ENCODE results near the gene BMI1. TPM values are rescaled to one million over a fixed set of nuclear protein-coding genes. Genes with fewer than 3 reads are reported as not detected.

BMI1 gene
- total RNA-seq, 2 experiments from 2014 or later = 58.8 to 63.5 TPM

GRCh38 chr10:22321156-22321923 is 441 bp downstream of the BMI1 start:
- DNase-seq = peak; percentile 65
- peaks cover 58% of the 10 kb centered on the region for H3K4me1 Mint-ChIP-seq (ENCODE audit: low read depth)
- POLR2A ChIA-PET = interaction anchor here (1.0 to 1.3 kb wide), 3 partner anchors 8 to 116 kb away, joined by 3 read pairs; no protein-coding TSS in a partner anchor
- peaks cover 16% of the 10 kb centered on the region for H3K36me3 Mint-ChIP-seq
- H3K27ac Mint-ChIP-seq = peak overlapping the region; percentile 80
- CTCF ChIA-PET = interaction anchor here (1.4 kb wide), 1 partner anchor 311 kb away, joined by 3 read pairs; no protein-coding TSS in a partner anchor
- H3K4me3 Mint-ChIP-seq = peak overlapping the region; percentile 75
- H3K9me3 Mint-ChIP-seq = no peaks in the 10 kb centered on the region
- intact Hi-C loops (cut with micrococcal nuclease) = loop anchor here (2.0 to 5.0 kb wide), 2 partner anchors 299 to 319 kb away; partner anchors contain the start of gene DNAJC1
- H3K27me3 Mint-ChIP-seq = peaks cover 22% of the 10 kb centered on the region

- peak; percentile 23 for DNase-seq
- H3K27ac Mint-ChIP-seq = peak overlapping the region; percentile 81
- H3K4me1 Mint-ChIP-seq (ENCODE audit: low read depth) = peaks cover 59% of the 10 kb centered on the region
- ChIA-PET CTCF (interaction anchor here (1.4 kb wide), 2 partner anchors 9 to 311 kb away, joined by 3 to 5 read pairs; no protein-coding TSS in a partner anchor), POLR2A (interaction anchor here (1.0 to 1.3 kb wide), 3 partner anchors 9 to 115 kb away, joined by 3 read pairs; no protein-coding TSS in a partner anchor)
- H3K36me3 Mint-ChIP-seq = peaks cover 22% of the 10 kb centered on the region
- H3K27me3 Mint-ChIP-seq = peaks cover 22% of the 10 kb centered on the region
- intact Hi-C loops (cut with micrococcal nuclease) = loop anchor here (2.0 to 5.0 kb wide), 2 partner anchors 300 to 319 kb away; partner anchors contain the start of gene DNAJC1
- no peaks in the 10 kb centered on the region for H3K9me3 Mint-ChIP-seq
- H3K4me3 Mint-ChIP-seq = peak overlapping the region; percentile 91
These were observed 1.2 kb downstream of the BMI1 start for GRCh38 chr10:22321924-22322640.

- H3K27me3 Mint-ChIP-seq = peaks cover 22% of the 10 kb centered on the region
- peak overlapping the region; percentile 91 for H3K4me3 Mint-ChIP-seq
- intact Hi-C loops (cut with micrococcal nuclease) = loop anchor here (5.0 kb wide), 1 partner anchor 300 kb away; no protein-coding TSS in a partner anchor
- DNase-seq = no peak
- peaks cover 26% of the 10 kb centered on the region for H3K36me3 Mint-ChIP-seq
- H3K4me1 Mint-ChIP-seq (ENCODE audit: low read depth) = peaks cover 55% of the 10 kb centered on the region
- CTCF ChIA-PET = interaction anchor here (0.9 to 1.4 kb wide), 3 partner anchors 9 to 312 kb away, joined by 3 to 5 read pairs (median 3); no protein-coding TSS in a partner anchor
- H3K27ac Mint-ChIP-seq = peak overlapping the region; percentile 81
- POLR2A ChIA-PET = interaction anchor here (1.0 to 1.5 kb wide), 2 partner anchors 10 to 94 kb away, joined by 3 read pairs; no protein-coding TSS in a partner anchor
- H3K9me3 Mint-ChIP-seq = no peaks in the 10 kb centered on the region
These were observed 1.8 kb downstream of the BMI1 start for GRCh38 chr10:22322641-22323160.

GRCh38 chr10:22323538-22324305 is 2.8 kb downstream of the BMI1 start:
- H3K27ac Mint-ChIP-seq = no peak overlapping the region
- intact Hi-C loops (cut with micrococcal nuclease) = loop anchor here (2.0 to 5.0 kb wide), 2 partner anchors 17 to 301 kb away; no protein-coding TSS in a partner anchor
- POLR2A ChIA-PET = interaction anchor here (1.4 to 1.8 kb wide), 4 partner anchors 8 to 95 kb away, joined by 3 to 10 read pairs (median 6); partner anchors contain the start of gene COMMD3
- peaks cover 24% of the 10 kb centered on the region for H3K36me3 Mint-ChIP-seq
- peaks cover 48% of the 10 kb centered on the region for H3K4me1 Mint-ChIP-seq (ENCODE audit: low read depth)
- no peak for DNase-seq
- peak overlapping the region; percentile 91 for H3K4me3 Mint-ChIP-seq
- peaks cover 22% of the 10 kb centered on the region for H3K27me3 Mint-ChIP-seq
- CTCF ChIA-PET = interaction anchor here (0.9 to 1.4 kb wide), 3 partner anchors 8 to 330 kb away, joined by 3 to 5 read pairs (median 5); no protein-coding TSS in a partner anchor
- H3K9me3 Mint-ChIP-seq = no peaks in the 10 kb centered on the region

- Mint-ChIP-seq H3K4me3 (peak overlapping the region; percentile 91), H3K36me3 (peaks cover 28% of the 10 kb centered on the region), H3K27me3 (peaks cover 22% of the 10 kb centered on the region), H3K27ac (peak overlapping the region; percentile 76), H3K4me1 (ENCODE audit: low read depth) (peaks cover 44% of the 10 kb centered on the region), H3K9me3 (no peaks in the 10 kb centered on the region)
- no peak for DNase-seq
- CTCF ChIA-PET = interaction anchor here (1.1 kb wide), 1 partner anchor 331 kb away, joined by 5 read pairs; no protein-coding TSS in a partner anchor
- intact Hi-C loops (cut with micrococcal nuclease) = loop anchor here (2.0 to 5.0 kb wide), 2 partner anchors 16 to 302 kb away; no protein-coding TSS in a partner anchor
- POLR2A ChIA-PET = interaction anchor here (1.4 to 1.8 kb wide), 4 partner anchors 8 to 95 kb away, joined by 3 to 10 read pairs (median 6); partner anchors contain the start of gene COMMD3
These were observed 3.5 kb downstream of the BMI1 start for GRCh38 chr10:22324413-22324812.

DNA sequence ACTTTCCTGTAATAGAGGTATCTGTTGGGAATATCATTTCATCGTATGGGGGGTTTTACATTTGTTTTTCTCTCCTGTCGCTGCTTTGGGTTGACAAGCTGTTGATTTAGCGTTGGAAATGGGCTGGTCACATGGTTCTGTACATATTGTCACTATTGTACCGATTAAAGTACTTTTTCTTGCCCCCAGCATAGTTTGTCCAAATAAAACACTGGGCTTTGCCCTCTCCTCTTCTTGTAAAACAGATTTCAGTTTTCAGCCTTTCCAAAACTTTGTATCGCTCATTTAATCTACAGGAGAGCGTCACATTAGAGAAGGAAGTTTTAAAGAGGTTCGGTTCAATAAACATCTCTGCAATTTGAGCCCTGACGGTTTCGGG is 4.0 kb downstream of the BMI1 start:
- H3K4me3 Mint-ChIP-seq = peak overlapping the region; percentile 91
- no peaks in the 10 kb centered on the region for H3K9me3 Mint-ChIP-seq
- peaks cover 30% of the 10 kb centered on the region for H3K36me3 Mint-ChIP-seq
- ChIA-PET POLR2A (interaction anchor here (1.4 to 1.8 kb wide), 3 partner anchors 9 to 16 kb away, joined by 4 to 10 read pairs (median 9); partner anchors contain the start of gene COMMD3), CTCF (interaction anchor here (1.1 kb wide), 1 partner anchor 331 kb away, joined by 5 read pairs; no protein-coding TSS in a partner anchor)
- H3K4me1 Mint-ChIP-seq (ENCODE audit: low read depth) = peaks cover 40% of the 10 kb centered on the region
- H3K27ac Mint-ChIP-seq = peak overlapping the region; percentile 76
- H3K27me3 Mint-ChIP-seq = peaks cover 26% of the 10 kb centered on the region
- intact Hi-C loops (cut with micrococcal nuclease) = loop anchor here (1.0 to 5.0 kb wide), 4 partner anchors 8 to 303 kb away; partner anchors contain the start of gene COMMD3
- DNase-seq = no peak

- intact Hi-C loops (cut with micrococcal nuclease) = loop anchor here (1.0 to 2.0 kb wide), 3 partner anchors 8 to 15 kb away; partner anchors contain the start of gene COMMD3
- POLR2A ChIA-PET = interaction anchor here (1.7 to 1.8 kb wide), 2 partner anchors 9 to 15 kb away, joined by 9 to 10 read pairs; partner anchors contain the start of gene COMMD3
- peak; percentile 80 for DNase-seq
- CTCF ChIA-PET = interaction anchor here (1.2 kb wide), 1 partner anchor 332 kb away, joined by 4 read pairs; no protein-coding TSS in a partner anchor
- peak overlapping the region; percentile 91 for H3K4me3 Mint-ChIP-seq
- H3K9me3 Mint-ChIP-seq = no peaks in the 10 kb centered on the region
- H3K27ac Mint-ChIP-seq = peak overlapping the region; percentile 76
- H3K27me3 Mint-ChIP-seq = peaks cover 23% of the 10 kb centered on the region
- peaks cover 27% of the 10 kb centered on the region for H3K36me3 Mint-ChIP-seq
- H3K4me1 Mint-ChIP-seq (ENCODE audit: low read depth) = peaks cover 37% of the 10 kb centered on the region
These were observed 4.6 kb downstream of the BMI1 start for GRCh38 chr10:22325272-22326144.

- intact Hi-C loops (cut with micrococcal nuclease) = no loop called here
- H3K4me1 Mint-ChIP-seq (ENCODE audit: low read depth) = peaks cover 37% of the 10 kb centered on the region
- DNase-seq = no peak
- CTCF ChIA-PET = interaction anchor here (1.2 kb wide), 1 partner anchor 333 kb away, joined by 4 read pairs; no protein-coding TSS in a partner anchor
- POLR2A ChIA-PET = interaction anchor here (0.6 kb wide), 1 partner anchor 150 kb away, joined by 3 read pairs; no protein-coding TSS in a partner anchor
- peaks cover 29% of the 10 kb centered on the region for H3K36me3 Mint-ChIP-seq
- H3K9me3 Mint-ChIP-seq = no peaks in the 10 kb centered on the region
- peak overlapping the region; percentile 71 for H3K4me3 Mint-ChIP-seq
- peaks cover 23% of the 10 kb centered on the region for H3K27me3 Mint-ChIP-seq
- H3K27ac Mint-ChIP-seq = peak overlapping the region; percentile 62
These were observed 5.3 kb downstream of the BMI1 start for GRCh38 chr10:22326145-22326702.

GRCh38 chr10:22329150-22329549 is 8.3 kb downstream of the BMI1 start:
- intact Hi-C loops (cut with micrococcal nuclease) = no loop called here
- Mint-ChIP-seq H3K36me3 (peaks cover 26% of the 10 kb centered on the region), H3K9me3 (peaks cover 3% of the 10 kb centered on the region), H3K4me3 (no peak overlapping the region), H3K4me1 (ENCODE audit: low read depth) (peaks cover 39% of the 10 kb centered on the region), H3K27me3 (peaks cover 16% of the 10 kb centered on the region), H3K27ac (no peak overlapping the region)
- ChIA-PET CTCF (no interaction called here), POLR2A (no interaction called here)
- DNase-seq = no peak
